Coronary artery (tissue), 2 donors: ENCODE data around the gene RFT1.

Experiments
- DNase-seq: peaks from one replicate; pipeline ENCODE4 v3.0.0-alpha.2; 2017; ENCODE audit warnings: low spot score
- H3K27ac ChIP-seq, 2 donors: fragments of 200-600 bp; sonication (generic); one replicate each; pipeline ENCODE4 v1.5.1; 2016 to 2019
- H3K4me3 ChIP-seq: fragments of 200-600 bp; sonication (generic); 2 replicates; pipeline ENCODE4 v1.5.1; 2016; ENCODE audit warnings: mild to moderate bottlenecking, moderate library complexity
- TF ChIP-seq, protein P1 (sequence below): fragments of 200-600 bp; sonication (generic); IDR thresholded peaks from one replicate; pipeline ENCODE4 v1.5.1; 2019; ENCODE audit warnings: antibody characterized with exemption

RFT1 gene

DNA sequence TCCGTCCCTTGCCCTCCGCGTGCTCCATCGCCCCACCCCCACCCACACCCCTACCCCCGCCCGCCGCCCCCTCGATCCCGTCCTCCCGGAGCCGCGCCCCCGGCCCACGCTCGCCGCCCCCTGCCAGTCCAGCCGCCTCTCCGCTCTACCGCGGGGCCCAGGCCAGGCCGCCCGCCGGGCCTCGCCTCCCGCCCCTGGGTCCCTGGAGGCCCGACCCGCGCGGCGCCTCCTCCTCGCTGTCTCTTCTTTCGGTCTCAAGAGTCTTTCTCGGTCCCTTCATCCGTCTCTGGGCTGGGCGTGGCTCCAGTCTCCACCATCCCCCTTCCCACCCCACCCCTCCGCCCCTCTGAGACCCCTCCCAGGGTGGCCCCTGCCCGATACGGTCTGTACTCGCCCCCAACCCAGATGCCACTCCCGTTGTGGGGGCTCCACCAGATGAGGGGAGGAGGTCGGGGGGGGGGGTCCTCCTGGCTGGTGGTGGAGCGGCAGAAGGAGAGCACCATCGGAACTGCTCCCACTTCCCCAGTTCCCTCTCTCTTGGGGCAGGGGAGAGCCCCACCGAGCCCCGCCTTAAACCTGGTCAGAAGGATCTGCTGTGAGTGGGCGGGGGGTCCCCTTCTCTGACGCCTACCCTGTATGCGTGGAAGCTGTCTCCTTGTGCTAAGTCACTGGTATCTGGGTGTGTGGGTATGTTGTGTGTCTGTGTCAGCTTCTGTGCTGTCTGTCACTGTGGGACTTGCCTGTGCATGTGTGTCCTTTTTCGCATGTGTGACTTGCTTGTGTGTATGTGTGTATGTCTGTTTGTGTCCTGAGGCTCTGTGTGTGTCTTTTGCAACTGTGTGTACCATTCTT, 31.8 kb upstream of the RFT1 start:
- Histone ChIP-seq H3K4me3 (peak overlapping the region; percentile 94), H3K27ac (peak overlapping the region; percentile 90 to 97)
- peak; percentile 81 for DNase-seq
- TF ChIP-seq, protein P1, sequence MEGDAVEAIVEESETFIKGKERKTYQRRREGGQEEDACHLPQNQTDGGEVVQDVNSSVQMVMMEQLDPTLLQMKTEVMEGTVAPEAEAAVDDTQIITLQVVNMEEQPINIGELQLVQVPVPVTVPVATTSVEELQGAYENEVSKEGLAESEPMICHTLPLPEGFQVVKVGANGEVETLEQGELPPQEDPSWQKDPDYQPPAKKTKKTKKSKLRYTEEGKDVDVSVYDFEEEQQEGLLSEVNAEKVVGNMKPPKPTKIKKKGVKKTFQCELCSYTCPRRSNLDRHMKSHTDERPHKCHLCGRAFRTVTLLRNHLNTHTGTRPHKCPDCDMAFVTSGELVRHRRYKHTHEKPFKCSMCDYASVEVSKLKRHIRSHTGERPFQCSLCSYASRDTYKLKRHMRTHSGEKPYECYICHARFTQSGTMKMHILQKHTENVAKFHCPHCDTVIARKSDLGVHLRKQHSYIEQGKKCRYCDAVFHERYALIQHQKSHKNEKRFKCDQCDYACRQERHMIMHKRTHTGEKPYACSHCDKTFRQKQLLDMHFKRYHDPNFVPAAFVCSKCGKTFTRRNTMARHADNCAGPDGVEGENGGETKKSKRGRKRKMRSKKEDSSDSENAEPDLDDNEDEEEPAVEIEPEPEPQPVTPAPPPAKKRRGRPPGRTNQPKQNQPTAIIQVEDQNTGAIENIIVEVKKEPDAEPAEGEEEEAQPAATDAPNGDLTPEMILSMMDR: no peak

DNA sequence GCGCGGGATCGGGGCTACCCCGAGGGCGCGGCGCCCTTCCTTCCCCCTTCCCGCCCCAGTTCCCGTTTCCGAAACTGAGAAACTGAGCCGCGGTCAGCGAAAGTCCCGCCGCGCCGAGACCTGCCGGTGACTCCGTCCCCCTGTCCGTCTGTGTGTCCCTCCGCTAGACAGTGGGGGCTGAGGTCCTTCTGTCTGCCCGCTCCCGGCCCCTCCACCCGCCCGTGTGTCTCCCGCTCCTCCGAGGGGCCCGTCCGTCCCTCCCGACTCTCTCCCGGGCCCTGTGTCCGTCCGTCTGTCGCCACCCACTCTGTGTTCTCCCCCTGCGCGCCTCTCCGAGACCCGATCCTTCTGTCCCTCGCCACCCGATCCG, 31.2 kb upstream of the RFT1 start:
- peak overlapping the region; percentile 90 to 97 for H3K27ac ChIP-seq
- TF ChIP-seq, protein P1: no peak
- peak overlapping the region; percentile 94 for H3K4me3 ChIP-seq
- no peak for DNase-seq

DNA sequence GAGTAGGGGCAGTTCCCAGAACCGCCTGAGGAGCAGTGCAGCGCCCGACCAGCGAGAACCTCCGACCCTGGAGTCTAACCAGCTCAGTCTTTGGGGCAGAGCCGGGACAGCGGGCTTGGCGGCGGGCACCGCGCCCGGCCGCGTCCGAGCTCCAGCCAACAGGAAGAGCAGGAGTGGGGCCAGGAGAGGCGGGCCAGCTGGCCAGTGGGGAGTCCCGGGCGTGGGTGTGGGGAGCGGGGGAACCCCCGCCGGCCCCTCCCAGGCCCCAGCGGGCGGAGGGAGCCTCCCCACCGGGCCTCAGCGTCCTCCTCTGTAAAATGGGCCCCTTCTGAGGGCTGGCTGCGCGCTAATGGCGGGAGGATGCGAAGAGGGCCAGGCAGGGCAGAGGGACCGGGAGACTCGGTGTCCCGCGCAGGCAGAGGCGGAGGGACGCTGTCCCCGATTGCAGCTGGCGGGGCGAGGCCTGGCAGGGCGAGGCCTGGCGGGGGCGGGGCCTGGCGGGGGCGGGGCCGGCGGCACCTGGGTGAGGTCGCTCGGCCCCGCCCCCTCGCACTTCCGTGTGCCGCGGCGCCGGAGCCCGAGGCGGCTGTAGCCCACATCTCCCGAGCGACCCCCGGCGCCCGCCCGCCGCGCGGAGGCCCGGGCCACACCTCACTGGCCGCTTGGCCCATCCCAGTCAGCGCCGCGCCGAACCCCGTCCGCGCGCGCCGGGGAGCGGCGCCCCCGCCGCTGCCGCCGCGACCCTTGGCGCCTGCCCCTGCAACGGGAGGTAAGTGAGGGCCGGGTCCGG, 30.6 kb upstream of the RFT1 start, which contains the start of gene PRKCD:
Gene PRKCD, plus strand, starts transcription at position 550 of the 790 bp plus-strand sequence. CDS start 17,214 bp downstream, outside the sequence.
- DNase-seq: peak; percentile 94
- H3K4me3 ChIP-seq: peak within 1 kb of the TSS; percentile 94
- TF ChIP-seq, protein P1: peak; percentile 7
- H3K27ac ChIP-seq: peak within 1 kb of the TSS; percentile 90 to 97

DNA sequence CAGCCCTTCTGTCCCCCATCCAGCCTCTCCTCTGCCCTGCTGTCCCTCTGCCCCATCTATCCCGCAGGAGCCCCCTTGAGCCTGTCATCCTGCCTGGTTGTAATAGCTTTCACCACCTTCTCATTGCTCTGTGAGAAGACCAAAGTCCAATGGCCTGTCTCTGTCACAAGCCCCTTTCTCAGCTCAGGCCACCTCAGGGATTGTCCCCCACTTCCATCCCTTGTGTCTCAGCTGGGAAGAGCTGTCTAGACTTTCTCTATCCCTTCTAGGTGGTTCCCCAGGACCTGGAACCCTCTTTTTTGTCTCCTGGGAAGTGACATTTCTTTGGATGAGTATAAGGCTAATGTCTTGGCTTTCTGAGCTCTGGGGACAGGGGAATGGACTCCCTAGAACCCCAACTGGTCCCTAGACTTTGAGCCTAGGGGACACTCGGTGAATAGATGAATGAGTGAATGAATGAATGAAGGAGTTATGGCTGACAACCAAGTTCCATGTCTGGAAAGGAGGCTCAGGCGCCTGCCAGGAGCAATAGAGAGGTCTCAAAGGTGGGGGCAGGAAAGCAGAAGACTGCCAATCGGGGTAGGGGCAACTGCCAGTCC, 29.9 kb upstream of the RFT1 start:
- no peak for DNase-seq
- H3K27ac ChIP-seq: peak overlapping the region; percentile 90 to 97

DNA sequence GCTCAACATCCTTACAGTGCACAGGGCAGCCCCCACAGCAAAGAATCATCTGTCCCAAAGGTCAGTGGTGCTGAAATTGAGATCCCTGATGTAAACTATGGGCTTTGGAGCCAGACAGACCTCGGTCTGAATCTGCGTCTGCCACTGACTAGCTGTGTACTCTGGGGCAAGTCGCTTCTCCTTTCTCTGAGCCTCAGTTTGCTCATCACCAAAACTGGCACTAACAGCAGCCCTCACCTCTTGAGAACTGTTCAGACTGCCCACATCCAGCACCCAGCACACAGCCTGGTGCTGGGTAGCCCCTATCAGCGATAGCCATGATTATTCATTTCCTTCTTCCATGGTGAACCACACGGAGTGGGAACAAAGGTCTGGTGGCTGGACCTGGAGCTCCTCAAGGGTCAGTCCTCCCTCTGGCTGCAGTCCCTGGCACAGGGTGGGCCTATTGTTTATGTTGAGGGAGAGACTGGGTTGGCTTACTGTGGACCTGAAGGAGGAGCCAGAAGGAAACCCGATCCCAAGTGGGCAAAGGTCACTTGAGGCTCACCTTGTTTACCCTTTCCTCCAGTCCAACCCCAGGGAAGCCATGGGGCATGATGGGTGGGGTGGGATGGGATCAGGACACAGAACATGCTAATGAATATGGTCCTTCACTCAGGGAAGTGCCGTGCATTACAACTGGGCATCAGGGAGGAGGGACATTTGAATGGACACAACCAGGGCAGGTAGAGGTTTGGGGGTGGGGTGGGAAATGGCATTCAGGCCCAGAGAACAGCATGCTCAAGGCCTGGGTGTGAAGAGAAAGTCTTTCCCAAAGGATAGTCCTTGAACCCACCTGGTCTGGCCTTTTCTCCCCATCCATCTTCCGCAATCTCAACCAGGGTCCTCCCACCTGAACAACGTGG, 29.2 kb upstream of the RFT1 start:
- H3K4me3 ChIP-seq: no peak overlapping the region
- peak overlapping the region in 1 of 2 donors; percentile 97 for H3K27ac ChIP-seq
- DNase-seq: no peak
- TF ChIP-seq, protein P1: no peak

More for the DNA sequence above, 29.9 kb upstream of the RFT1 start:
- H3K4me3 ChIP-seq: peak overlapping the region; percentile 94
- TF ChIP-seq, protein P1: peak; percentile 75

DNA sequence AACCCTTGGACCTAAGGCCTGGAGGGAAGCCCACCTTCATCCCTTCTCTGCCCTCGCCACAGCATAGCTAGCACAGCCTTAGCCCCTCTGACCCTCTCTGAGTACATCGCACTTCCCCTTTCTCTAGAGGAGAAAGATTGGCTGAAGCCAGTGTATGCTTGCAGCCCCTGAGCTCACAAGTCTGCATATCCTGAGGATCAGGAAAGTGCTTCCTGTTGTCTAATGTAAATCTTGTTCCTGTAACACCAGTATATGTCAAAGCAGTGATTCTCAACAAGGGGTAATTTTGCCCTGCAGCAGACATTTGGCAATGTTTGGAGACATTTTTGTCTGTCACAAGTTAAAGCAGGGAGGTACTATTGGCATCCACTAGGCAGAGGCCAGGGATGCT, 28.5 kb upstream of the RFT1 start:
- TF ChIP-seq, protein P1: no peak
- Histone ChIP-seq H3K27ac (peak overlapping the region in 1 of 2 donors; percentile 97), H3K4me3 (no peak overlapping the region)
- no peak for DNase-seq
